Memory B cell (primary cell): ENCODE measurements around the gene SH3RF3.
A peak's percentile ranks its signal among the peaks of the same experiment; 100 is the strongest.

Source experiments
- ATAC-seq: fragments of 150-1000 bp; cut with Tn5 transposase; 2 replicates; pipeline ENCODE4 v1.10.0; 2021; ENCODE audit warnings: low read depth, mild to moderate bottlenecking, moderate library complexity
- DNase-seq, 2 donors: peaks; one replicate each; pipeline ENCODE4 v3.0.0; 2022; ENCODE audit warnings: low spot score in 2 of 2
- H3K27ac Mint-ChIP-seq: one replicate; pipeline ENCODE4 v1.8.0; 2022; ENCODE audit warnings: mild to moderate bottlenecking, moderate library complexity, mixed read lengths
- H3K27me3 Mint-ChIP-seq: one replicate; pipeline ENCODE4 v1.8.0; 2022; ENCODE audit warnings: mixed read lengths
- H3K36me3 Mint-ChIP-seq: one replicate; pipeline ENCODE4 v1.8.0; 2022; ENCODE audit warnings: mild to moderate bottlenecking, mixed read lengths
- H3K4me1 Mint-ChIP-seq: one replicate; pipeline ENCODE4 v1.8.0; 2022; ENCODE audit warnings: mixed read lengths
- H3K4me3 Mint-ChIP-seq: one replicate; pipeline ENCODE4 v1.8.0; 2022; ENCODE audit warnings: mild to moderate bottlenecking, moderate library complexity, mixed read lengths
- H3K9me3 Mint-ChIP-seq: one replicate; pipeline ENCODE4 v1.8.0; 2022; ENCODE audit warnings: mixed read lengths

SH3RF3 gene

GRCh38 chr2:109208071-109208950 is 79.3 kb downstream of the SH3RF3 start:
- H3K27ac Mint-ChIP-seq = no peak overlapping the region
- ATAC-seq = no peak
- H3K27me3 Mint-ChIP-seq = peaks cover 7% of the 10 kb centered on the region
- H3K9me3 Mint-ChIP-seq = no peaks in the 10 kb centered on the region
- H3K4me3 Mint-ChIP-seq = no peak overlapping the region
- H3K4me1 Mint-ChIP-seq = no peaks in the 10 kb centered on the region
- DNase-seq = no peak
- H3K36me3 Mint-ChIP-seq = no peaks in the 10 kb centered on the region

DNA sequence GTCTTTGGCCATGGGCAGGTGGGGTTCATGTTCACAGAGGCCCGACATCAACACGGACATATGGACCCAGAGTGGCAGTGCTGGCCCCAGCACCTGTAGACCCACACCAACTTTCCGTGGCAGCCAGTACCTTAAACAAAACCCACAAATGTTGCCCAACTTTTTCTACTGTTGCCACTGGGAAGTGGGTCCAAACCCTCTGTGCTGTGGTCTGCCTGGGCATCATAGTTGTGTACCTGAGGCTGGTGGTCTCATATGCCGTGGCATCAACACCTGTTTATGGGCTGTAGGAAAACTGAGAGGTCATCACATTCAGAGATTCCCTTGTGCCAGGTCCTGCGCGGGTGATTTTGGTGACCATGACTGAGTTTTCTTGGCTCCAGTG is 79.9 kb downstream of the SH3RF3 start:
- peaks cover 6% of the 10 kb centered on the region for H3K4me1 Mint-ChIP-seq
- no peak overlapping the region for H3K27ac Mint-ChIP-seq
- H3K36me3 Mint-ChIP-seq = no peaks in the 10 kb centered on the region

GRCh38 chr2:109209412-109209811 is 80.4 kb downstream of the SH3RF3 start:
- no peak overlapping the region for H3K27ac Mint-ChIP-seq
- no peaks in the 10 kb centered on the region for H3K36me3 Mint-ChIP-seq
- ATAC-seq (no peak), DNase-seq (no peak)
- peaks cover 9% of the 10 kb centered on the region for H3K27me3 Mint-ChIP-seq
- H3K9me3 Mint-ChIP-seq = no peaks in the 10 kb centered on the region
- H3K4me1 Mint-ChIP-seq = peaks cover 10% of the 10 kb centered on the region
- no peak overlapping the region for H3K4me3 Mint-ChIP-seq

More for the DNA sequence above, 79.9 kb downstream of the SH3RF3 start:
- peaks cover 9% of the 10 kb centered on the region for H3K27me3 Mint-ChIP-seq
- ATAC-seq = no peak
- H3K9me3 Mint-ChIP-seq = no peaks in the 10 kb centered on the region
- H3K4me3 Mint-ChIP-seq = no peak overlapping the region
- DNase-seq = no peak

DNA sequence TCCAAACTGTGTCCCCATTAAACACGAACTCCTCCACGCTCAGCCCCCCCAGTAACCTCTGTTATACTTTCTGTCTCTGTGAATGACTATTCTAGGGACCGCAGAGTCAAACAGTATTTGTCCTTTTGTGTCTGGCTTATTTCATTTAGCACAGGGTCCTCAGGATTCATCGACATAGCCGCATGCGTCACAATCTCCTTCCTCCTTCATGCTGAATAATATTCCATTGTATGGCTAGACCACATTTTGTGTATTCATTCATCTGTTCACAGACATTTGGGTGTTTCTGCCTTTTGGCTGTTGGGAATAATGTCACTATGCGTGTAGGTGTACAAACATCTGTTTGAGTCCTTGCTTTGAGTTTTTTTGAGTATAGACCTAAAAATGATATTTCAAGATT is 80.9 kb downstream of the SH3RF3 start:
- Mint-ChIP-seq H3K27me3 (peaks cover 12% of the 10 kb centered on the region), H3K27ac (no peak overlapping the region), H3K4me3 (no peak overlapping the region), H3K36me3 (no peaks in the 10 kb centered on the region), H3K4me1 (peaks cover 13% of the 10 kb centered on the region), H3K9me3 (no peaks in the 10 kb centered on the region)
- no peak for ATAC-seq
- no peak for DNase-seq

DNA sequence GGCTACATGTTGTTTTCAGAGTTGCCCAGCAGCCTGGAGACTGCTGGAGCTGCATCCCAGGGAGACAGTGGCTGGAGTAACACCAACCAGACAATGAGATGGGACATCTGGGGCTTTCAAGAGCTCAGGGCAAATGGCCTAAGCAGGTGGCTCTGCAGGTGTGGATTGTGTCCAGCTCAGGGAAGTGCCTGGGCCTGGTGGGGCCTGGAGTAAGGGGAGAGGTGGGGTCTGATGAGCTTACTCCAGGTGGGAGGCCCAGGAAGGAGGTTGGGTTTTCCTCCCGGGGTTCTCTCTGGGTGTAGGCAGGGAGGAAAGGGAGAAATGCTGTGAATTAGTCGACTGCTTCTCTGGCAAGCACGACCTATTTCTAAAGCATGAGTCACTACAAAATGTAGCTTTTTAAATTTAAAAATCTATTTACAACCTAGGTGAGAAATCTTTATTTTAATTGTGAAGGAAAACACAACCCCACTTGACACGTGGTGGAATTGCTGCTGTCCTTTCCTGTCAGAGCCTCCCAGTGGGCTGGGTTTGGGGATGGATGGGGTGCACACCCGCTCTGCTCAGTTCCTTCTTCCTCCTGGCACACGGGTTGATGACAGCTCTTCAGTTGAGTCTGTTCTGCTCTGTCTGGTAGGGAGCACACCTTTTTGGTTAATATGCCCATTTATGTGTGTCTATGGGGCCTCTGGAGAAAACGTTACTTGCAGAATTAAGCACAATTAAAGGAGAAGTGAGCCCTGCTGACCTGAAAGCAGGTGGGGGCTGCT is 81.6 kb downstream of the SH3RF3 start:
- no peak for ATAC-seq
- H3K4me1 Mint-ChIP-seq = peaks cover 13% of the 10 kb centered on the region
- peaks cover 14% of the 10 kb centered on the region for H3K27me3 Mint-ChIP-seq
- no peak overlapping the region for H3K4me3 Mint-ChIP-seq
- no peaks in the 10 kb centered on the region for H3K9me3 Mint-ChIP-seq
- no peak overlapping the region for H3K27ac Mint-ChIP-seq
- no peak for DNase-seq
- no peaks in the 10 kb centered on the region for H3K36me3 Mint-ChIP-seq

- Mint-ChIP-seq H3K4me3 (no peak overlapping the region), H3K27me3 (peaks cover 11% of the 10 kb centered on the region), H3K36me3 (no peaks in the 10 kb centered on the region), H3K27ac (no peak overlapping the region), H3K4me1 (peaks cover 13% of the 10 kb centered on the region), H3K9me3 (no peaks in the 10 kb centered on the region)
- ATAC-seq (no peak), DNase-seq (no peak)
These were observed 82.3 kb downstream of the SH3RF3 start for GRCh38 chr2:109211315-109211714.

DNA sequence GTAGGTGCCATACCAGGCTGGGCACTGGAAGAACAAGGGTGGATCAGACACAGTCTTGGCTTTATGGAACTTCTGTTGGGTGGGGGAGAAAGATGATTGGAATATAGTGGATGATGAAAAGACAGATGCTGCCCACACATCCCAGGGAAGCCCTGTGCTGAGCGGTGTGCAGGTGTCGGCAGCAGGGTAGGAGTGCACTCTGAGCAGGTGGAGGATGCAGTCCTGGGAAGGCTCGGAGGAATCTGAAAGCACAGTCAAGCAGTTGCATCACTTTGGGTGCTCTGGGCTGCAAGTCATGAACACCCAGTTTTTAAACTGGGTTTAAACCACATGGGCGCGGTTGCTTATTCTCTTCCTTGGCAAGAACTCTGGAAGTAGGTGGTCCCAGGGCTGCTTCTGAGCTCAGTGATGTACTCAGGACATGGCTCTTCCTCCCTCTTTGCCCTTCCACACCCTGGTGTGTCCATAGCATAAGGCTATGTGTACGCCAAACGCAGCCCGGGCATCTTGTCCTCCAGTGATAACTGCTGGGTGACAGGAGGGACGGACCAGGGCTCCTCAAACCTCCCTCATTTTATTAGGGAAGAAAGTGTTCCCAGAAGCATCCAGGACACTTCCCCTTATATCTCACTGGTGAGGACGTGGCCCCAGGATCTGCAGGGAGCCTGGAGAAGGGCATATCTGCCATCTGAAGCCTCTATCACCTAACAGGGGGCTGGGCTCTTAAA is 84.0 kb downstream of the SH3RF3 start:
- H3K9me3 Mint-ChIP-seq = no peaks in the 10 kb centered on the region
- H3K27me3 Mint-ChIP-seq = peaks cover 19% of the 10 kb centered on the region
- H3K36me3 Mint-ChIP-seq = no peaks in the 10 kb centered on the region
- H3K27ac Mint-ChIP-seq = no peak overlapping the region
- no peak overlapping the region for H3K4me3 Mint-ChIP-seq
- ATAC-seq (no peak), DNase-seq (no peak)
- H3K4me1 Mint-ChIP-seq = peaks cover 13% of the 10 kb centered on the region

DNA sequence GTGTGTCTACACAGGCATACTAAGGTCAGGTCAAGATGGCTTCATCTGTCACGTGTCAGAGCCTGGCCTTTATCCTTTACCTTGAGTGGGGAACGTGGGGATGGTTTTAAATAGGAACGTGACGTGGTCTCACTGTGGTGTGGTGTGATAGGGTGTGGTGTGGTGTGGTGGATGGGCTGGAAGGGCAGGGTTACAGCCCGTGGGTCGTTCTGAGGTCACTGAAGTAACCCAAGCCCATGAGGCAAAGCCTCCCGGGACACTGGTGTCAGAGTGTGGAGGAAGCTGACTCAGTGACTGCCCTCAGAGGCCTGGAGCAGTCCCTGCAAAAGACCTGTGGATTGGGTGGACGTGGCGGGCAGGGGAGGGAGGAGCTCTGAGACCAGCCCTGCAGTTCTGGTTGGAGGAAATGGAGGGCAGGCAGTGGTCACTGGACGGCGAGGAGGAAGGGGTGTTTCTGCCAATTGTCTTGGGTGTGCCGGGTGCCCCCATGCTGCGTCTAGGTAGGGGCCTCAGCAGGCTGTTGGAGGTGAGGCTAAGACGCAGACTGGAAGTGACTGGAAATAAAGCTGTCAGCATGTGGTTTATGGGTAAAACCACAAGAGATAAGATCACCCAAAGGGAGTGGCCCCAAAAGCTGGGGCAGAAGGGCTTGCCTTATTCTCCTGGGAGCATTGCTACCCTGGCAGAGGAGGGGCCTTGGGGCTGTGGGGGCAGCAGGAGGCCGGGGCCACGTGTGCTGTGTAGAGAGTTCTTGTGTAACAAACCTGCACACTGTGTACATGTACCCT is 84.8 kb downstream of the SH3RF3 start:
- Mint-ChIP-seq H3K27ac (peak overlapping the region; percentile 4), H3K9me3 (no peaks in the 10 kb centered on the region), H3K4me3 (peak overlapping the region; percentile 3), H3K4me1 (peaks cover 13% of the 10 kb centered on the region), H3K36me3 (no peaks in the 10 kb centered on the region), H3K27me3 (peaks cover 19% of the 10 kb centered on the region)
- DNase-seq (no peak), ATAC-seq (peak; percentile 70)

- Mint-ChIP-seq H3K9me3 (no peaks in the 10 kb centered on the region), H3K27ac (no peak overlapping the region), H3K4me1 (peaks cover 13% of the 10 kb centered on the region), H3K36me3 (no peaks in the 10 kb centered on the region), H3K27me3 (peaks cover 19% of the 10 kb centered on the region), H3K4me3 (no peak overlapping the region)
- ATAC-seq (no peak), DNase-seq (no peak)
These were observed 85.8 kb downstream of the SH3RF3 start for GRCh38 chr2:109214651-109215371.

- H3K4me3 Mint-ChIP-seq = no peak overlapping the region
- H3K36me3 Mint-ChIP-seq = no peaks in the 10 kb centered on the region
- no peak for DNase-seq
- no peak overlapping the region for H3K27ac Mint-ChIP-seq
- ATAC-seq = no peak
- H3K27me3 Mint-ChIP-seq = peaks cover 18% of the 10 kb centered on the region
- H3K9me3 Mint-ChIP-seq = no peaks in the 10 kb centered on the region
- peaks cover 13% of the 10 kb centered on the region for H3K4me1 Mint-ChIP-seq
These were observed 86.9 kb downstream of the SH3RF3 start for GRCh38 chr2:109215866-109216265.

DNA sequence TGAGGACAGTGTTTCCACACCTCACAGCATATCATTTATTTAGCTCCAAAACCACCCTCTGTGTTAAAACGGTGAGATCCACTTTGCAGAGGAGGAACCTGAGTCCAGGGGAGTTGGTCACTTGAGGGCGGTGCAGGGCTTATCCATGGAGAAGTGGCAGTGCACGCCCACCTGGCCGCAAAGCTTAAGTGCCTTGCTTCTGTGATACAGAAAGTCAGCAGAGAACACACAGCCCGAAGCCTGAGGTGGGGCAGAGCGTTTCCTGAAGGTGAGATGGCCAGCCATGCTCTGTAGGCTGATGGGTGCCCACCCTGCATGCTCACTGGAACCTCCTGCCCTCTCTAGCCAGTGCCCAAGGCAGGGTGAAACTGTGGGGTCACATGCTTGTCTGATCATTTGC is 87.3 kb downstream of the SH3RF3 start:
- Mint-ChIP-seq H3K9me3 (no peaks in the 10 kb centered on the region), H3K36me3 (no peaks in the 10 kb centered on the region), H3K27ac (no peak overlapping the region), H3K4me1 (peaks cover 13% of the 10 kb centered on the region), H3K27me3 (peaks cover 18% of the 10 kb centered on the region), H3K4me3 (no peak overlapping the region)
- DNase-seq (no peak), ATAC-seq (no peak)

GRCh38 chr2:109217362-109218086 is 88.5 kb downstream of the SH3RF3 start:
- Mint-ChIP-seq H3K27me3 (peaks cover 19% of the 10 kb centered on the region), H3K4me1 (peaks cover 13% of the 10 kb centered on the region), H3K4me3 (no peak overlapping the region), H3K9me3 (no peaks in the 10 kb centered on the region), H3K27ac (no peak overlapping the region), H3K36me3 (no peaks in the 10 kb centered on the region)
- ATAC-seq = no peak
- no peak for DNase-seq
